Thyroid gland (tissue), 4 donors: ENCODE data around the gene NR3C1.

Experiments used
- CTCF ChIP-seq, 6 experiments: fragments of 200-600 bp in 3 of 6; fragments of 450-650 bp in 3 of 6; sonication (generic) in 3 of 6; IDR thresholded peaks; one replicate each; pipeline ENCODE4 v1.5.1; 2016 to 2019; ENCODE audit warnings: antibody characterized with exemption in 6 of 6, mild to moderate bottlenecking in 2 of 6, inconsistent platforms in 1 of 6, moderate library complexity in 1 of 6
- POLR2A ChIP-seq, 2 donors: fragments of 450-650 bp; IDR thresholded peaks; one replicate each; pipeline ENCODE4 v1.6.1; 2017; ENCODE audit warnings: antibody characterized with exemption in 2 of 2, mild to moderate bottlenecking in 2 of 2, moderate library complexity in 1 of 2

GRCh38 chr5:143302341-143303045 is 101.0 kb downstream of the NR3C1 start:
- TF ChIP-seq POLR2A (IDR thresholded peaks at IDR 0.05): no peak
- TF ChIP-seq CTCF (IDR thresholded peaks at IDR 0.05): no peak
